ENCODE results near the gene IGSF21.

DNA sequence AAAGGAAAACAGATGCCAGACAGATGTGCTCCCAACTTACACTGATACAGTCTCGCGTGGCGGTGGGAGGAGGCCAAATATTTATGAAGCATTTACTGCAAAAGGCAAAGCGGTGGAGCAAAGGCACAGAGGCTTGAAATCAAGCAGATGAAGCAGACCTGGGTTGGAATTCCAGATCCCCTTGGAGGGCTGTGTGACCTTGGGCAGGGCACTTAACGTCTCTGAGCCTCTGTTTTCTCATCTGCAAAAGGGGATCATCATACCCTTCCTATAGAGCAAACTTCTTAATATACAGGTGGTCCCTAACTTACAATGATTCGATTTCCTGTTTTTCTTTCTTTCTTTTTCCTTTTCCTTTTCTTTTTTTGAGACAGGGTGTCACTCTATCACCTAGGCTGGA lies 54.1 kb downstream of the IGSF21 start:
- TF ChIP-seq, protein P1, sequence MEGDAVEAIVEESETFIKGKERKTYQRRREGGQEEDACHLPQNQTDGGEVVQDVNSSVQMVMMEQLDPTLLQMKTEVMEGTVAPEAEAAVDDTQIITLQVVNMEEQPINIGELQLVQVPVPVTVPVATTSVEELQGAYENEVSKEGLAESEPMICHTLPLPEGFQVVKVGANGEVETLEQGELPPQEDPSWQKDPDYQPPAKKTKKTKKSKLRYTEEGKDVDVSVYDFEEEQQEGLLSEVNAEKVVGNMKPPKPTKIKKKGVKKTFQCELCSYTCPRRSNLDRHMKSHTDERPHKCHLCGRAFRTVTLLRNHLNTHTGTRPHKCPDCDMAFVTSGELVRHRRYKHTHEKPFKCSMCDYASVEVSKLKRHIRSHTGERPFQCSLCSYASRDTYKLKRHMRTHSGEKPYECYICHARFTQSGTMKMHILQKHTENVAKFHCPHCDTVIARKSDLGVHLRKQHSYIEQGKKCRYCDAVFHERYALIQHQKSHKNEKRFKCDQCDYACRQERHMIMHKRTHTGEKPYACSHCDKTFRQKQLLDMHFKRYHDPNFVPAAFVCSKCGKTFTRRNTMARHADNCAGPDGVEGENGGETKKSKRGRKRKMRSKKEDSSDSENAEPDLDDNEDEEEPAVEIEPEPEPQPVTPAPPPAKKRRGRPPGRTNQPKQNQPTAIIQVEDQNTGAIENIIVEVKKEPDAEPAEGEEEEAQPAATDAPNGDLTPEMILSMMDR (IDR thresholded peaks at IDR 0.05; ENCODE audit: low read depth, low read length, poor library complexity, severe bottlenecking) = no peak
- TF ChIP-seq EZH2phosphoT487 (IDR thresholded peaks at IDR 0.05; ENCODE audit: borderline replicate concordance, low read length) = no peak
